Right lung (tissue), 5 donors: ENCODE measurements around the gene ACTRT3. TPM values are rescaled to one million over a fixed set of nuclear protein-coding genes. Genes with fewer than 3 reads are reported as not detected.
"Not testable (repeated sequence)": the region's sequence is repeated elsewhere in the genome, so short reads cannot be mapped to it uniquely, and the experiment has no call there.

Experiments
- DNase-seq, 2 donors: peaks; one replicate each; pipeline ENCODE4 v3.0.0-alpha.2; 2013
- polyA plus RNA-seq, 5 donors: library from polyadenylated mRNA; unstranded; fragments of 120-200 nt; gene quantifications; one replicate each; pipeline versions ENCODE4 v1.2.1 to v1.2.3, GENCODE V29; 2013; ENCODE audit warnings: inconsistent platforms in 1 of 5, low replicate concordance in 1 of 5; ENCODE audit not compliant: insufficient read length in 5 of 5, insufficient read depth in 1 of 5

Gene ACTRT3
- polyA plus RNA-seq, 5 donors, result 2.1 to 3.5 (median 2.3) TPM

DNA sequence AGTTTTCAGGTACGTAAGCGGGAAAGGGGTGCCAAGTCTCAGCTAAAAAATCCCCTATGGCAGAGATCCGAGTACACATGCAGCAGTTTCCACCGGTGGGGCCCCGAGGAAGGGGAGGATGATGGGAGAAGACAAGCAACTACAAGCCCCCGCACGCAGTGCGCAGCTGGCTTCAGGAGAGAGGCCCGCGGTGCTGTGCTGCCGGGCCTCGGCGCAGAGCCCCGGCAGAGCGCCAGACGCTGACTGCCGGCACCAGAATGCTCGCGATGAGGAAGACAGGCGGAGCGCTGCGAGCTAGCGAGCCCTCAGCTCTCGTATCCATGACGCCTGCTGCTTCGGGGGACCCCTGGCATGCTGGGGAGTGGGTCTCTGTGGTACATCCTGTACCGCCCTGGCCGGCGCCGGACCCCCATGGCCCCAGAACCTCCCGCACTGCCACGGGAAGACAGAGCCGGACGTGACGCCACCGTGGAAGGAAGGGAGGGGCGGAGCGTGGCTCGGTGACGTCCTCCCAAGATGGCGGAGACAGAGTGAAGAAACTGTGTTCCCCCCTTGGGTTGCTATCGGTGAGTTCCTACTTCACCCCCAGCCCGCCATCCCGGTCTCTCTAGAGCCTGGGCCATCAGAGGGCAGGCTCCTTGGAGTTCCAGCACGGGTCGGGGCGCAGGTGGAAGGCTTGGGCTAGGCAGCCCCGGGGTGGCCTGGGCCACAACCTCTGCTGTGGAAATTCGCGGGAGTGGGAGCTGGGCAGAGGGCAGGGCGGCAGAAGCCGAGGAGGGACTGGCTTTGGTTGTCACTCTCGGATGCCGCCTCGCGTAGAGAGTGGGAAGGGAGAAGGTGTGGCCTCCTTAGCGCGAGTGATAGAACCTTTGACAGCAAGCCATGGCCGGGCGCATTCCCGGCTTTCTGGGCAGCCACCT lies 3.8 kb upstream of the ACTRT3 start, which contains the start of gene MYNN:
TSS of gene MYNN (plus strand) at position 500 of the 920 bp plus-strand sequence. CDS start 900 bp downstream, outside the sequence.
- DNase-seq, result peak; percentile 95

DNA sequence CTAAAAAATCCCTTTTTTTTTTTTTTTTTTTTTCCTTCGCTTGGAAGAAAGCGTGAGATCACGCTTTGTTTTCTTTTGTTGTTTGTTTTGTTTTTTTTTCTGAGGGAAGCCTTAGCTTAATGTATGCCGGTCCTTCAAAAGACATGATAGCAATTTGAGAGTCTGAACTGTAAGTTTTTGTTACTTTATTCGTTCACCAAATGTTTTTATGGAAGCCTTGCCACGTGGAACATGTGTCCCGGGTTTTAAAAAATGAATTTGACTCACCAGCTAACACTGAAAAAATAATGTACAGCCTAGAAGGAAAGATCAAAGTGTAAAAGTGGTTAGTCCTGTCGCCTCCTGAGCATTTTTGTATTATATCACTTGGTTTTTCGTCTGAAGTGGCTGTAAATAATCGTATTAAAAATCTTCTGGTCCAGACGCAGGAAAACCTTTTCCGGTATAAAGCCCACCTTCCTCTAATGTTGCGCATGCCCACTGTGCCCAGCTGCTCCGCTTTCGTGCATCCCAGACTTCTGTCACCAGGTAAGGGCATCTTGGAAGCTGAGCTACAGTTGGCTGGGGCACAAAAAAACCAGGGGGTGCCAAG lies 3.0 kb upstream of the ACTRT3 start:
- DNase-seq, result peak; percentile 79 to 84

DNA sequence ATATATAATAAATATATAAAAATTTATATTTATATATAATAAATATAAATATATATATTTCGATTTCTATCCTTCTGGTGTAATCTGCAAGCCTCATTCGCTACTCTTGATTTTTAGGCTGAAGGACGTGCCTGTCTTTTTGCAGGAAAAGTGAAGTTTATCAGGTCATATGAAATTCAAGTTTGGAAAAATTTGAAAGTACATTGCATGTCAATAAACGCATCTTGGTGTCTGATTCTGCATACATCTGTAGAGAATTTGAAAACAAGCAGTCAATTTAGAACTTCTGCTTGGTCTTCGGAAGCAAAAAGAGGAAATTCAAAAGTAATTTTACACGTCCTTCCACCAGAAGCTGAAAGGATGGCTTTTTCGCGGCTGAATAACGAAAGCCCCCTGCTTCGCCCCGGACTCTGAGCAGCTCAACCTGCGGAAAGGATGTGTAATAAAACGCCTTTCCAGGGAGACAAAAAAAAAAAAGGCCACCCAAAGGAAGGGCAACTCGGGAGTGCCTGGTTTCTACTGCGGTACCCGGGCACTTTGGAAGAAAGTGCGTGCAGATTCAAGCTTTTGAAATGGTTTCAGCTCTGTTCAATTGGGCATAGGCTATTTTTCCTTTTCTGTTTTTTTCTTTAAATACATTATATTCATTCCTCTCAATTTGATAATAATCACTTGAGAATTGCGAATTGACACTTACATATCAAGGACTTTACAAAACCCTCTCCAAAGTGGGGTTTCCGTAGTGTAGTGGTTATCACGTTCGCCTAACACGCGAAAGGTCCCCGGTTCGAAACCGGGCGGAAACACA lies 2.3 kb upstream of the ACTRT3 start:
- peak; percentile 85 to 91 for DNase-seq

DNA sequence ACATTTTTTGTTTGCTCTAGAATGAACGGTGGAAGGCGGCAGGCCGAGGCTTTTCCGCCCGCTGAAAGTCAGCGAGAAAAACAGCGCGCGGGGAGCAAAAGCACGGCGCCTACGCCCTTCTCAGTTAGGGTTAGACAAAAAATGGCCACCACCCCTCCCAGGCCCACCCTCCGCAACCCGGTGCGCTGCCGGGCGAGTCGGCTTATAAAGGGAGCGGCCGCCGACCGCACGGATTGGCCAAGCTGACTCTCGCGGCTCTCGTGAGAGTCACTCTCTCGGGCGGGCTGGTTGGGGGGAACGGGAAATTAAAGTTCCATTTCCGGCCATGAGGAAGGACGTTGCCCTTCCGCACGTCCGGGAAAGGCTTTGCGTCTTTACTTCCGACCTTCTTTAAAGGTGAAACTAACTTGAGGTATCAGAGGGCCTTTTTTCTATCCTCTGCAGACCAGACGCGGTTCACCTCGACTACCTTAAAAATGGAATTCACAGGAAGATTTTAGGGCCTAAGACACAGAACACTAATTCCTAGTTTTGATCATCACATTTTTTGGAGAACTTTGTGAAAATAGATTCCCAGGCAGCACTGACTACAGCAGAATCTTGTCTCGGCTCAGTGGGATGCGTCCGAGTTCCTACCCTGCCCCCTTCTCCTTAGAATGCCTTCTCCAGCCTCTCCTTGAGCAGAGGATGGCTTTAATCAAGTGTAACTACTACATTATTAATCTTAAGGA lies 4.3 kb downstream of the ACTRT3 start, which contains the start of gene TERC:
TSS of gene TERC (minus strand) at position 179 of the 731 bp plus-strand sequence.
- peak; percentile 92 to 94 for DNase-seq

DNA sequence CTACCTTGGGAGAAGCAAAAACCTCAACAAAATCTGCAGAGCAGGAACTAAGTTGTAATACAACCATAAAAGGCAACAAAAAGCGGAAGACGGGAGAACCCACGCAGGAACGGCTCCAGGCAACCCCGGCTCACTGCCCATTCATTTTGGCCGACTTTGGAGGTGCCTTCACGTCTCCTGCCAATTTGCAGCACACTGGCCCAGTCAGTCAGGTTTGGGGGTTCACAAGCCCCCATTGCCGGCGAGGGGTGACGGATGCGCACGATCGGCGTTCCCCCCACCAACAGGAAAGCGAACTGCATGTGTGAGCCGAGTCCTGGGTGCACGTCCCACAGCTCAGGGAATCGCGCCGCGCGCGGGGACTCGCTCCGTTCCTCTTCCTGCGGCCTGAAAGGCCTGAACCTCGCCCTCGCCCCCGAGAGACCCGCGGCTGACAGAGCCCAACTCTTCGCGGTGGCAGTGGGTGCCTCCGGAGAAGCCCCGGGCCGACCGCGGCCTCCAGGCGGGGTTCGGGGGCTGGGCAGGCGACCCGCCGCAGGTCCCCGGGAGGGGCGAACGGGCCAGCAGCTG lies 5.0 kb downstream of the ACTRT3 start:
- DNase-seq, result peak; percentile 56 to 72

DNA sequence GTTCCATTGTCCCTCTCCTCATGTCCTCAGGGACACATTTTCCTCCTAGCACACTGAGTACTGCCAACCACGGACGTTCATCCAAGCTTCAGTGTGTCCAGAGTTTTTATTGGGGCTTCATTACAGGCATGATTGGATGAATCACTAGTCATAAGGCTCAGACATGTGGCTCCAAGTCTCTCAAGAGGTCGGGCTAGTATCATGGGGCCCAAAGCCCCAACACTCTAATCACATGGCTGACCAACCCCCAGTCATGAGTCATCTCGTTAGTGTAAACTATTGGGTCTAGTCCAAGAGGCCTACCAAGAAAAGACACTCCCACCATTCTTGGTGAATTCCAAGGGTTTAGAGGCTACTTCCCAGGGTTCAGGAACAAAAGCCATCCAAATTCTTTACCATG lies 8.9 kb downstream of the ACTRT3 start:
- no peak for DNase-seq

DNA sequence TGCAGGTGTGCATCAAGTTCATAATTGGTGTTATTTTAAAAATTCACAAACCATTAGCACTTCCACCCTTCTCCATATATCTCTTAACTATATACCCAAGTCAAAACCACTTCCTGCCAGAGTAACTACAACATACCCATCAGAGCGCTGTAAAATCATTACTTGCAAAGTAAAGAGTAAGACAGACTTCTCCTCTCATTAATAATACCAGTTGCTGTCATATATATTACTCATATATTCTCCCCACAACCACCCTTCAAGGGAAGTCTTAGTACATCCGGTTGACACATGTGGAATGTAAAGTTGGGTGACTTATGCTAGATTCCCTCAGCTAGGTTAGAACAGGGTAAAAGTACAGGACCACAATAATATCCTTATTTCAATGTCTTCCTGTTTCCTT lies 10.1 kb downstream of the ACTRT3 start:
- DNase-seq, result no peak

DNA sequence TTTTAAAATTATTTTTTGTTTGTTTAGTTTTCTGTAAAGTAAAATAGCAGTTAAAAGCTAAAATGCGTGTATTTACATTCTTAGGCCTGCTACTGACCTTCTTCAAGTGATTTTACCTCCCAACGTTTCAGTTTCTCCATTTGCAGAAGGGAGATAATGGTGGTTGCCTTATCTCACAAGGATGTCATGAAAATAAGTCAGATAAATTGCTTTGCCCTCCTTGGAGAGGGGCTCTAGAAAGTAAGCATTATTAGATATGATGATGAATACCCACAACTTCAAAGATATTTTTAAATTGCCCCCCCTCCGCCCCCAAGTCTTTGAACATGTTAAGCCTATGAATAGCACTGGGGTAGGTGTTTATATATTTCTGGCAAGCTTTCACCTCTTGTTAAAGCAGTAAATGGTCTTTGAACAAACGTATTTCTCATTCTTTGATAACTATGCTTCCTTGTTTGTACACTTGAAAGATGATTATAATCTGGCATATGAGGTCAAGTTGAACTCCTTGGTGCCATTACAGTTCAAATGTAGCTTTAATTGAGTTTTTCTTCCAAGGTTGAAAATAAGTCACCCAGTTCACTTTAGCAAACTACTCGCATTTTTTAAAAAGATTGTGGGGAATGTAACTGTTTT lies 10.9 kb downstream of the ACTRT3 start:
- DNase-seq, result no peak

DNA sequence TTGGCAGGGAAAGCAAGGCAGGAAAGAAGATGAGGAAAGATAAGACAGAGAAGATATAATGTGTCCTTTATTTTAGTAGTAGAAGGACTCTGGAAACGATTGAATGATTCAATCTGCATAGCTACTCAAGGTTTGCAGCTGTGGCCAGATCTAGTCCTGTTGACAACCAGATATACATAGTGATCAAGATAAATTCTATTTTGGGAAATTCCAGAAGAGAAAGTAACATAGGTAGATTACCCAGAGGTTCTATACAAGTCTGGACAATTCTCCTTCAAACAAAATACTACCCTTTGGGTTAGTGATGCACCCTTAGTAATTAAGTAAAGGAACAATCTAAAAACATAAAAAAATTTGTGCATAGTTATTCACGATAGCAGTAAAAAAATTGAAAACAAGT lies 13.9 kb downstream of the ACTRT3 start:
- no peak for DNase-seq

DNA sequence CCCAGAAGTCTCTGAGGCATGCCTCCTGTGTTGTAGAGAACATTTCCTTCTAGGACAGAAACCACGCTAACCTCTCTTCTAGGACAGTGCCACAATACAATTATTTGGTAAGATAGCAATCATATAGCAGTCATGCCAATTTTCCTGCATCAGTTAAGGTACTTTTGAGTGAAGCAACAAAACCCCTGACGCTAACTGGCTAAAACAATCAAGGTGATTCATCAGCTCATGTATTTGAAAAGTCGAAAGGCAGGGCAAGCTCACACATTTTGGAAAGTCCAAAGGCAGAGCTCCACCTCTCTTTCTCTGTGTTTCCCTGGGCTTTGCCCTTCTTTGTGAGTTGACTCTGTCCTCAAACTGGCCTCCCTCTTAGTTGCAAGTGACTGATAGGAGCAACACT lies 14.7 kb downstream of the ACTRT3 start:
- no peak for DNase-seq

DNA sequence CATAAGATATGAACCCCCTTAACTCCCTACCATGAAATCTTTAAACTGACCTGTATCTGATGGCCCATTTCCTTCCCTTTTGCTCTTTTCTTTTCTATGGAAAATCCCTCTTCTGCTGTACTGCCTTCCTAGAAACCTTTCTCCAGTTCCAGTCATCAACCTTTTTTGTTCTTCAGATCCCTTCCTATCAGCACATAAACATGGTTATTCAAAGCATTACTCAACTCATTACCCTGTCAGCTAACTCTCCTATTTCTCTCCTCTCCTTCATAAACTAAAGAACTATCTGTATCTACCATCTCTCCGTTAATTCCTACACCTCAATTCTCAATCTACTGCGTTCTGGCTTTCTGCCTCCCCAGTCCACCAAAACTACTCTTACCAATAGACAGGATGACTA lies 17.5 kb downstream of the ACTRT3 start:
- DNase-seq, result no peak

DNA sequence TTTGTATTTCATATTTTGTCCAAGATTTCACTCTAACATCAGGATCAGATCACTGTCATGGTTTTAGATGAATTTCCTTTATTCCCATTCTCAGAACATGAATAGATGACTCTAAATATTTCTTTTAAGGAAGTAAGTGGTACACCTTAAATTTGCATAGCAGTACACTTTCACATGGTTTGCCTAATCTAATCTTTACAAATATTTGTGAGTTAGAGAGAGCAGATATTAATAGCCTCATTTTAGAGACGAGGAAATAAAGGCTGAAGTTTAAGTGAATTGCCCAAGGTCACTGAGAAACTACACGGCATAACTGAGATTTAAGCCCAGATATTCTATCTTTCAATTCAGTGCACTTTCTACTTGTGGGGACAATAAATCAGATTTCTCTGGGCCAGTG lies 18.7 kb downstream of the ACTRT3 start:
- no peak for DNase-seq

DNA sequence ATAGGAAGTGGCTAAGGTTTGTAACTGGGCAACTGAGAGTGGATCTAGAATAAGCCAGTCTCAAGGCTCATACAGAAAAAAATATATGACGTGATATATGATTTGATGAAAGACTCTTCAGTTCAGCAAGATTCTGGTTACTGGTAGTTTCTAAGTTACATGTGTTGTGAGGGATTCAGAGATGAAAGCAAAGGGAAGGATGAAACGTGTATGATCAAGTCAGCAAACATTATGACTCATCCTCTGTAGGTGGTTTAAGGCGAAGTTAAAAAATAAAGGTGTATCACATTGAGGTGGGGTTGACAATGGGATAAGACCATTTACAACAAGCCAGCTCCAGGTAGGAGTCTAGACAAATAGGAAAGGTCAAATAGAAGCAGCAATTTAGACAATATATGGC lies 20.7 kb downstream of the ACTRT3 start:
- DNase-seq, result no peak

DNA sequence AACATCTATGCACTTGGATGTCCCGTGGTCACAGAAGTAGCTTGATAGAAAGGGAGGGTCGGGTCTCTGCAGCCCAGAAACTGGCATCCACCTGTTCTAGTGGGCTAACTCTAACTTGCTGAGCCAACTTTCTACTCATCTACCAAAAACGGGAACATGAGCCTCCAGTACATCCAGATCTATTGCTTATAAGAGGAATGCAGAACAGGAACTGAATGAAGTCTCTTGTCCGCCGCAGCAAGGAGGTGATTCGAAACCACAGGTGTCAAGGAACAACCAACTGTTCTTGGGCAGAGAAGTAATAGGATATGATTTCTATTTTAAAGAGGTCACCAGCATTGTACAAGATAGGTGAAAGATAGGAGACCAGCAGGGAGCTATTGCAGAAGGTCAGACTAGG lies 22.4 kb downstream of the ACTRT3 start:
- DNase-seq, result no peak

DNA sequence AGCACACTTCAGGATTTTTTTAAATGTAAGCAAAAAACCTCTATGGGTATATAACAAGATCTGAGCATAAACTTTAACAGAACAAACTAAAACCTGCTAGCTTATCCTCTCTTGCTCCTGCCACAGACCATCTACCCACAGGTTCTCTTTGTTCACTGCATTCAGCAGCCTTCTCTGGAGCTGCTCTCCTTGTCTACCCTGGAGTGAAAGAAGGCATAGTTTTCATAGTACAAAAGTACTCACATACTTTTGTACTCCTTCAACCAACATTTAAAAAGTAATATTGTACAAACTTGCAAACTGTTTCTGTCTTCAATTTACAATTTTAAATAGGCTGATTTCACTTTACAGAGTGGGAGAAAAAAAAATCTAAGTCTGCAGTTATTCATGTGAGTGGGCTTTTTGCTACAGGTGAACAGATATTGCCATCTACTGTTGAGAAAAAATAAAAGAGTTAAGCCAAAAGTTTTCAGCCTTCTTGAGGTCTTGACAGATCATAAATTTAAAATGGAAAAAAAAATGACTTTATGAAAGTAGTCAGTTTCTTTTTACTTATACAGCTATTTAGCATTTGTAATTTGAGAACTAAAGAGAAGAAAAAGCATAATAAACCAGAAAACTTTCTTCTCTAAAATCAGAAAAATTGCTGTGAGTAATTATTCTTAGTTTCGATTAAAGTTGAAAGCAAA lies 24.9 kb downstream of the ACTRT3 start:
- peak in 1 of 2 donors; percentile 21 for DNase-seq

DNA sequence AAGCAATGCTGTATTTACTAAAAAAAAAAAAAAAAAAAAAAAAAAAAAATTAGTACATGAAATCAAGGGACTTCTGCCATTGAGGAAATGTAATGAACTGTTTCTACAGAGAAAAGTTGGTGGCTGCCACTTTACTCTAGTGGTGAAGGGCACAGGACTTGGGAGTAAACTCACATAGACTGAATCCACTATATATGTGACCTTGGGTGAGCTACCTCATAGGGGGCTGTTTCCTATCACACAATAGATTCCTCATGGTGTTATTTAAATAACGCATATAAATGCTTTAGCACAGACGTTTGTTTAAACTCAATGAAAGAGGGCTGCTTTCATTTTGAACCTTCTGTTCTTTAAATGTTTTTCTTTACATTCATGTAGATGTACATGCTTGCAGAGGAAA lies 30.3 kb downstream of the ACTRT3 start:
- DNase-seq, result no peak

DNA sequence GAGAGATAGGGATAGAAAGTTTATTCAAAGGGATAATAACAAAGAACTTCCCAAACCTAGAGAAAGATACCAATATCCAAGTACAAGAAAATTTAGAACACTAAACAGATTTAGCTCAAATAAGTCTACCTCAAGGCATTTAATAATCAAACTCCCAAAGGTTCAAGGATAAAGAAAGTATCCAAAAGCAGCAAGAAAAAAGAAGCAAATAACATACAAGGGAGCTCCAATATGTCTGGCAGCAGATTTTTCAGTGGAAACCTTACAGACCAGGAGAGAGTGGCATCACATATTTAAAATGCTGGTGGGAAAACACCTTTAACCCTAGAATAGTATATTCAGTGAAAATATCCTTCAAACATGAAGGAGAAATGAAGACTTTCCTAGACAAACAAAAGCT lies 37.5 kb downstream of the ACTRT3 start:
- DNase-seq, result not testable (repeated sequence)

DNA sequence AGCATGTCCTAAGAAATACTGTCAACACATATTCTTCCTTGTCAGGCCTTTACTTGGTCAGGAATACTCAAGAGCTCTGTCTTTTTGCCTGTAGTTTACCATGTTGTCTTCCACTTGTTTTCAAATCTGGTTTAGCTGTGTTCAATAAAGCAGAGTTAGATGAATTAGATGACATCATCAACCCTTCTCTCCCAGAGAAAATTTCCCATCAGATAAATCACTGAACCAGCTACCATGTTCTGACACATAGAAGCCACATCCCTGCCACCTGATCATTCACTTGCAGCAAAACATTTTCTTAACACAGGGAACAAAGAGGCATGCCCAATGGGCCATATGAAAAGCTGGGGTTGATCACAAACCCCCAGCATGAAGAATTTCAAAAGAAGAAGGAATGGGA lies 46.6 kb downstream of the ACTRT3 start:
- no peak for DNase-seq

DNA sequence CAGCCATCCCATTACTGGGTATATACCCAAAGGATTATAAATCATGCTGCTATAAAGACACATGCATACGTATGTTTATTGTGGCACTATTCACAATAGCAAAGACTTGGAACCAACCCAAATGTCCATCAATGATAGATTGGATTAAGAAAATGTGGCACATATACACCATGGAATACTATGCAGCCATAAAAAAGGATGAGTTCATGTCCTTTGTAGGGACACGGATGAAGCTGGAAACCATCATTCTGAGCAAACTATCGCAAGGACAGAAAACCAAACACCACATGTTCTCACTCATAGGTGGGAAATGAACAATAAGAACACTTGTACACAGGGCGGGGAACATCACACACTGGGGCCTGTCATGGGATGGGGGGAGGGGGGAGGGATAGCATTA lies 50.9 kb downstream of the ACTRT3 start:
- not testable (repeated sequence) for DNase-seq
